ENCODE results near the gene ASTN2.

- TF ChIP-seq ATF6 (CRISPR knock-in tag; IDR thresholded peaks at IDR 0.05), result no peak
- TF ChIP-seq POLR2AphosphoS5 (IDR thresholded peaks at IDR 0.05; ENCODE audit: control insufficient read depth, insufficient read depth, low read depth, low read length), result no peak
- TF ChIP-seq GTF2E2 (tag; IDR thresholded peaks at IDR 0.05), result no peak
- TF ChIP-seq CHD7 (IDR thresholded peaks at IDR 0.05; ENCODE audit: low read depth, low read length), result no peak
- no peak for TF ChIP-seq FOXP4 (CRISPR knock-in tag; IDR thresholded peaks at IDR 0.05; ENCODE audit: borderline replicate concordance)
- TF ChIP-seq ZNF76 (CRISPR knock-in tag; IDR thresholded peaks at IDR 0.05; ENCODE audit: borderline replicate concordance), result no peak
- TF ChIP-seq HMG20B (CRISPR knock-in tag; IDR thresholded peaks at IDR 0.05), result no peak
- no peak for TF ChIP-seq MEF2A (IDR thresholded peaks at IDR 0.05; ENCODE audit: control insufficient read depth, low read depth, low read length)
- no peak for TF ChIP-seq CTCF (IDR thresholded peaks at IDR 0.05 in 2 of 3, conservative IDR thresholded peaks at IDR 0.05 in 1 of 3; ENCODE audit: insufficient read depth in 2 of 3, low read depth in 1 of 3, low read length in 3 of 3)
- no peak for TF ChIP-seq MAX (CRISPR knock-in tag; IDR thresholded peaks at IDR 0.05)
- no peak for TF ChIP-seq CREB1 (IDR thresholded peaks at IDR 0.05)
- TF ChIP-seq CREB1 (CRISPR knock-in tag; IDR thresholded peaks at IDR 0.05), result no peak
Observed at GRCh38 chr9:116978155-116978554, 436.7 kb downstream of the ASTN2 start.

Measured in K562 (cell line).